ENCODE results near the gene AGAP1. TPM values are rescaled to one million over a fixed set of nuclear protein-coding genes. Genes with fewer than 3 reads are reported as not detected.

The AGAP1 gene
- total RNA-seq, 1 donor from 2014 or later: 54.7 TPM

DNA sequence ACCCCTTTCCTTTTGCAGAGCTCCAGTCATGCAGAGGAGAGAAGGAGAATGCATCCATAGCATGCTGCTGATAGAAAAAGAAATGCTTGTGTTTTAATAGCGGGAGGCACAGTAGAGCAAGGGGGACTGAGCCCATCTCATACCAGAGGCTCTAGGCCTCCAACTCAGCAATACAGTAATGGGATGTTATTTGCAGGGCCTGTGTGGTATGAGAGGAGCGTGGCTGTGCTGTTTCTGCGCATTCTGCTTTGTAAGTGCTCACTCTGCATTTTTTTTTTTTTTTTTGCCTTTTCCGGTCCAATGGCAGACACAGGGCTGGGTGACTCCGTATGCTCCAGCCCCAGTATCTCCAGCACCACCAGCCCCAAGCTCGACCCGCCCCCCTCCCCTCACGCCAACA, 474.3 kb downstream of the AGAP1 start:
- Mint-ChIP-seq H3K4me3 (no peak overlapping the region), H3K27ac (ENCODE audit: unreplicated experiment) (no peak overlapping the region), H3K9me3 (no peaks in the 10 kb centered on the region), H3K27me3 (ENCODE audit: low read depth) (no peaks in the 10 kb centered on the region), H3K36me3 (ENCODE audit: low read depth) (peaks cover 14% of the 10 kb centered on the region), H3K4me1 (no peaks in the 10 kb centered on the region)
- no peak for DNase-seq (ENCODE audit: low read depth, low spot score)
- TF ChIP-seq, protein P1, sequence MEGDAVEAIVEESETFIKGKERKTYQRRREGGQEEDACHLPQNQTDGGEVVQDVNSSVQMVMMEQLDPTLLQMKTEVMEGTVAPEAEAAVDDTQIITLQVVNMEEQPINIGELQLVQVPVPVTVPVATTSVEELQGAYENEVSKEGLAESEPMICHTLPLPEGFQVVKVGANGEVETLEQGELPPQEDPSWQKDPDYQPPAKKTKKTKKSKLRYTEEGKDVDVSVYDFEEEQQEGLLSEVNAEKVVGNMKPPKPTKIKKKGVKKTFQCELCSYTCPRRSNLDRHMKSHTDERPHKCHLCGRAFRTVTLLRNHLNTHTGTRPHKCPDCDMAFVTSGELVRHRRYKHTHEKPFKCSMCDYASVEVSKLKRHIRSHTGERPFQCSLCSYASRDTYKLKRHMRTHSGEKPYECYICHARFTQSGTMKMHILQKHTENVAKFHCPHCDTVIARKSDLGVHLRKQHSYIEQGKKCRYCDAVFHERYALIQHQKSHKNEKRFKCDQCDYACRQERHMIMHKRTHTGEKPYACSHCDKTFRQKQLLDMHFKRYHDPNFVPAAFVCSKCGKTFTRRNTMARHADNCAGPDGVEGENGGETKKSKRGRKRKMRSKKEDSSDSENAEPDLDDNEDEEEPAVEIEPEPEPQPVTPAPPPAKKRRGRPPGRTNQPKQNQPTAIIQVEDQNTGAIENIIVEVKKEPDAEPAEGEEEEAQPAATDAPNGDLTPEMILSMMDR (conservative IDR thresholded peaks at IDR 0.05): no peak

DNA sequence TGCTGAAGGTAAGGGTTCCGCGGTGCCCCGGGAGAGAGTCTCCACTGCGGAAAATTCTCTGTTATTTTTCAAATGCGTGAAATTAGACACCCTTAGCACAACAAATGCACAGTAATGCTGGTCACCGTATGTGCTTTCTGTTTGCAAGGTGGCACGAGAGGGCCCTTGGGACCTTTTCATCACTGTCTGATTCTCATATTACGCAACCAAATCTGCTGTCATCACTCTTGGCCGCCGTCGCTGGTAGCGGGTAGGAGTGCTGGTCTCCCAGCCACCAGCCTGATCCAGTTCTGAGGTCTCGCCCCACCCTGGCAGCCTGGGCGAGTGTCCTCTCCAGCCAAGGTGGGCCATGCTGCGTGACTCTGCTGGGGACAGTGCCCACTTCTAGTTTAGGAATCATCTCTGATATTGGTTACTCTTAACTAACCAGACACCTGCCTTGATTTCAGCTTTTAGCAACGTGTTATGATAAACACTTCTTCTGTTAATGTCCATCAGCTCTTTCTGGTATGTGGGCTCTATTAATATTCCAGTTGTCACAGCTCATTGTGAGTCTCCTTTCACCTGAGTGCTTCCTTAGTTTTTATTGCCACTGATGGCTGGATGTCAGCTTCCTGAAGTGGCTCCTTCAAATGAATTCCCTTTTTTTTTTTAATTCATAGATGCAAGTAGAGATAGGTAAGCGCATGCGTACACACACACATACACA, 474.9 kb downstream of the AGAP1 start:
- H3K4me1 Mint-ChIP-seq: no peaks in the 10 kb centered on the region
- no peak overlapping the region for H3K27ac Mint-ChIP-seq (ENCODE audit: unreplicated experiment)
- no peak overlapping the region for H3K4me3 Mint-ChIP-seq
- H3K9me3 Mint-ChIP-seq: peaks cover 2% of the 10 kb centered on the region
- H3K27me3 Mint-ChIP-seq (ENCODE audit: low read depth): no peaks in the 10 kb centered on the region
- TF ChIP-seq, protein P1 (conservative IDR thresholded peaks at IDR 0.05): no peak
- no peak for DNase-seq (ENCODE audit: low read depth, low spot score)
- peaks cover 17% of the 10 kb centered on the region for H3K36me3 Mint-ChIP-seq (ENCODE audit: low read depth)

DNA sequence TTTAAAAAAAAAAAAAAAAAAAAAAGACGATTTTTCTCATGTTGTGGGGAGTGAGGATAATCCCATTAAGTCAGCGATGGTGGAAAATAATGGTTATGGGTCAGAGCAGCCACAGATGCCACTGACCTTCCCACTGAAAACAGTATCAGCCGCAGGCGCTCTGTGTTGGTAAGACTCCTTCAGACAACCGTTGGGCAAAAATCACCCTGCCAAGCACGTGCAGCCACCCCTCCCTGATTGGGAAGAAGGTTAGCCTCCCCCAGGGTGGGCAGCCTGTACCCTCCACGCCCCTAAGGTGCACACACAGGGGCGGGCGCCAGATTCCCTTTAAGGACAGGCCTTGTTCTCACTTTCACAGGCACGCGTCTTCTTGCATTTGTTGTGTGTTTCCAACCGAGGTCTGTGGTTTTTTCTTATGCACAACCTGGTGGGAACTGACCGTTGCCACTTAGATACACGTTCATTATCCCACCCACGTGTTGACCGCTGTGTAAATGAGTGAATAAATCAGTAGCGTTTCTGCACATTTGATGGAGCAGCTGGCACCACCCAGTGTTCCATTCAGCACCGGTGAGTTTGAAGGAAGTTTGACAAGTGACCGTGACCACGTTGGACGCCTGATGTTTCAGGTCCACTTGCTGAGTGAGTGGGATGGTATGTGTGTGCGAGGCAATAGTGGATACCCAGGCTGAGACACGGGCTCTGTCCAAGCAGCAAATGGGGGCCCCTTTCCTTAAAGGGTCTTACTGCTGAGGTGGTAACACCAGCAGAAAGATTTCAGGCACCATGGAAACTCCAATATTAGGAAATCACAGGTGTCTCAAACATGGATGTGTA, 476.6 kb downstream of the AGAP1 start:
- no peak for DNase-seq (ENCODE audit: low read depth, low spot score)
- TF ChIP-seq, protein P1 (conservative IDR thresholded peaks at IDR 0.05): no peak
- no peaks in the 10 kb centered on the region for H3K4me1 Mint-ChIP-seq
- H3K36me3 Mint-ChIP-seq (ENCODE audit: low read depth): peaks cover 27% of the 10 kb centered on the region
- peaks cover 2% of the 10 kb centered on the region for H3K9me3 Mint-ChIP-seq
- no peak overlapping the region for H3K27ac Mint-ChIP-seq (ENCODE audit: unreplicated experiment)
- no peaks in the 10 kb centered on the region for H3K27me3 Mint-ChIP-seq (ENCODE audit: low read depth)
- H3K4me3 Mint-ChIP-seq: no peak overlapping the region

DNA sequence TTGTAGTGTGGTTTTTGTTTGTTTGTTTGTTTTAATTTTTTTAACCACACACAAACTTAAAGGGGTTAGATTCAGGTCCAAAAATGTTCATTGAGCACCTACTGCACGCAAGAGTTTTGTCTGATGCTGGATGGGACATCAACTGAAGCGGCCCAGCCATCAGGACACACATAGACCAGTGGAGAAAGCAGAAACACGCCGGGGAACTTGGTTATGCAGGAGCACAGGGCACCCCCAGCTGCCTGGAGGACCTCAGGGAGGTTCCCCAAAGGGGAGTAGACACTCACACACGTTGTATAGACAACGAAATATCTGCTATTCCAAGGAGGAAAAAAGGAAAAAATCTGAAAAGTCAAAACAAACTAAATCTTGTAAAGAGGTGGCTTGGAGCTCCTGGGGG, 482.7 kb downstream of the AGAP1 start:
- Mint-ChIP-seq H3K4me1 (peaks cover 28% of the 10 kb centered on the region), H3K27ac (ENCODE audit: unreplicated experiment) (no peak overlapping the region), H3K36me3 (ENCODE audit: low read depth) (peaks cover 42% of the 10 kb centered on the region), H3K27me3 (ENCODE audit: low read depth) (no peaks in the 10 kb centered on the region), H3K4me3 (no peak overlapping the region), H3K9me3 (peaks cover 7% of the 10 kb centered on the region)
- TF ChIP-seq, protein P1 (conservative IDR thresholded peaks at IDR 0.05): no peak
- DNase-seq (ENCODE audit: low read depth, low spot score): no peak

GRCh38 chr2:235976956-235977355, 483.1 kb downstream of the AGAP1 start:
- H3K4me1 Mint-ChIP-seq: peaks cover 33% of the 10 kb centered on the region
- H3K4me3 Mint-ChIP-seq: no peak overlapping the region
- no peak for DNase-seq (ENCODE audit: low read depth, low spot score)
- H3K36me3 Mint-ChIP-seq (ENCODE audit: low read depth): peaks cover 43% of the 10 kb centered on the region
- TF ChIP-seq, protein P1 (conservative IDR thresholded peaks at IDR 0.05): no peak
- no peaks in the 10 kb centered on the region for H3K27me3 Mint-ChIP-seq (ENCODE audit: low read depth)
- H3K27ac Mint-ChIP-seq (ENCODE audit: unreplicated experiment): no peak overlapping the region
- peaks cover 7% of the 10 kb centered on the region for H3K9me3 Mint-ChIP-seq

All from neural crest cell (in vitro differentiated cells).